CD4-positive, alpha-beta T cell treated with Interferon gamma for 1 hour (primary cell): ENCODE results near the gene LELP1.
"Not testable (repeated sequence)": the region's sequence is repeated elsewhere in the genome, so short reads cannot be mapped to it uniquely, and the experiment has no call there.

Experiments
- DNase-seq: peaks from one replicate; pipeline ENCODE4 v3.0.0-alpha.2; 2020

LELP1 gene

DNA sequence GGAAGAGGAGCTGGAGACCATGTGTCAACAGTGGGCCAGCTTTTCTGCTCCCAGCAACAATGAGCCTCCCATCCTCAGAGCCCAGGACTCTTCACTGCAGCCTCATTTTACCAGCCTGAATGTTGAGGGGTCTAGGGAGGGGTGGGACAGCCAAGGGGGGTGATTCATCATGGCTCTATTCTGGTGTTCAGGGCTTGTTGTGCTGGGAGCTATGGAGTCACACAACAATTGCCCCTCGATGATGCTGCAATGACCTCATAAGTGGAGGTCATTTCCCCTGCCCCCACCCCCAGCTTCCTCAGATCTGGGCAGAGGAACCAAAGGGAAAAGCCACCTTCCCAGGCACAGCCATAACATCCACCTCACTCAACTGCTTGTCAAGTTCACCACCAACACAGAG lies at the start of gene LELP1:
Gene LELP1, plus strand, starts transcription at position 301 of the 400 bp plus-strand sequence. CDS start 1,278 bp downstream, outside the sequence.
- DNase-seq: no peak

DNA sequence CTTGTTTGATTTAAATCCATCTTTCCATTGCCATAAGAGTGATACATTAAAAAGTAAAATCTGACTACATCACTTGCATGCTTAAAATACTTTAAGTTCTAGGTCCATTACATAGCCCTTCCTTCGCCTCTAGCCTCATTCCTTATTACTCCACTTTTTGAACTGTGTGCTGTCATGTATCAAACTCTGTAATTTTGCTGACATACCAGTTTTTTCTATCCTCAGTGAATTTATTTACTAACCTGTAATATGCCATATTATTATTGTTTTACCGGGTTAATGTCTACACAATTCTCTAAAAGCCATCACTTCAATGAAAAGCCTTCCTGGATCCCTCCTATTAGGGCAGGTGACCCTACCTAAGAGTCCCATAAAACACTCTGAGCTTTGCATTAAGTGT lies 47.7 kb upstream of the LELP1 start:
- no peak for DNase-seq

- no peak for DNase-seq
Measured at GRCh38 chr1:153168686-153169085, 34.5 kb upstream of the LELP1 start.

DNA sequence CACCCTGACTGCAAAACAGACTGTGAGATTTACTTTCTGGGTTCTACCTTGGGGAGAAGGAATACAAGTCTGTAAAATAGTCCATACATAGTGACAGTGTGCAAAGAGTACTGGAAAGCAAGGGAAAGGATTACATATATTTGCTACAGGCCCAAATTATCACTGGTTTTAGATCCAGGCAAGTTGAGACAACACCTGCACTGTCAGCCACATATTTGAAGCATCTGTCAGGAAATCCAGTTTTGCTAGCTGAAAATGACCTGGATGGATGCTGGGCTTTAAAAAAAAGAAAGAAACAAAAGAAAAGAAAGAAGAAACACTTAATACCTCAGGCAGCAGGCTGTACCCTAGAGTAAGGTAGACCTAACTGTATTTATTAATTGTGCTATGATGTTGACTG lies 28.6 kb upstream of the LELP1 start:
- no peak for DNase-seq

GRCh38 chr1:153178922-153179321 lies 24.3 kb upstream of the LELP1 start:
- no peak for DNase-seq

DNA sequence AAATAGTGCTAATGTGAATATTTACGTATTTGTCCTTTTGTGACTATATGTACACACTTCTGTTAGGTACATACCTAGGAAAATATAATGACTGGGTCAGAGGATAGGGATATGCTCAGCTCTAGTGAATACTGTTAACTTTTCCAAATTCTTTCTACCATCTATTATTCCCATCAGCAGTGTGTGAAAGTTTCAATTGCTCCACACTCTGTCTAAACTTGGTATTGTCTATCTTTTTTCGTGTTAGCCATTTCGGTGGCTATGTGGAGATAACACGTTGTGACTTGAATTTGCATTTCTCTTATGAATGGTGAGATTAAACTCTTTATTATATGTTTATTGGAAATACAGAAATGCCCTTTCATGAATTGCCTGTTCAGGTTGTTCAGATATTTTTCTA lies 22.7 kb upstream of the LELP1 start:
- no peak for DNase-seq

- not testable (repeated sequence) for DNase-seq
Measured at GRCh38 chr1:153188301-153188700, 14.9 kb upstream of the LELP1 start.

DNA sequence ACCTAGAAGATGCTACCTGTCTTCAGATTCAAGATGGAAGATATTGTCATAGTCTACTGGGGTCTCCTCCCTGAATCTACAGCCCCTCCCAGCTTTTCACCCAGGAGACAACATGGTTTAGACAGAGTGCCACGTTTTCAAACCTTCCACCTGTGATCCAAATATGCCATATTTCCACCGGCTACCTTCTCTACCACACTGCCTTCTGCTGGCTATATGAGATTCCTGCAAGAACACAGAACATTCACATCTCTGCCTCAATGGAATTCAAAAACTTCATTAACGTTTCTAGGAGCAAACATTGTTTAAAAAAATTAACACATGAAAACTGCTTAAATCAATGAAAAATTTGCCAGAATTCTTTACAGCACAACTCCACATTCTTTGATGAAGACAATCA lies 12.9 kb upstream of the LELP1 start:
- no peak for DNase-seq

DNA sequence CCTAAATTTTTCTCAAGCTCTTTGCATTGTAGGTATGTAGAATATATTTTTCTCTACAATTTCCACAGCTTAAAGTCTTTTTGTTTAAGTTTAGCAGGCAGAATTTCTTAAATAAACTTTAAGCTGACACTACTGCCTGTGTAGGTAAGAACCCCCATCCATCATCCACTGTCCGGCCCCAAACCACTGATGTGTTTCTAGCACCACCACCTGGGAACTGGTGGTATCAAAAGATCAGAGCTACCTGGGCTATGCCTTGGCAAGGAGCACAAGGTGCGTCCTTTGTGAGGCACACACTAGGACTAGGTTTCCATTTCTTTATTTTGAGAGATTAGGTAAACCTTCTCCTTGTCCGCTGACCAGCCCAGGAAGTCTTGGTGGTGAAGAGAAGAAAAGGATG lies 10.5 kb upstream of the LELP1 start:
- DNase-seq: no peak

DNA sequence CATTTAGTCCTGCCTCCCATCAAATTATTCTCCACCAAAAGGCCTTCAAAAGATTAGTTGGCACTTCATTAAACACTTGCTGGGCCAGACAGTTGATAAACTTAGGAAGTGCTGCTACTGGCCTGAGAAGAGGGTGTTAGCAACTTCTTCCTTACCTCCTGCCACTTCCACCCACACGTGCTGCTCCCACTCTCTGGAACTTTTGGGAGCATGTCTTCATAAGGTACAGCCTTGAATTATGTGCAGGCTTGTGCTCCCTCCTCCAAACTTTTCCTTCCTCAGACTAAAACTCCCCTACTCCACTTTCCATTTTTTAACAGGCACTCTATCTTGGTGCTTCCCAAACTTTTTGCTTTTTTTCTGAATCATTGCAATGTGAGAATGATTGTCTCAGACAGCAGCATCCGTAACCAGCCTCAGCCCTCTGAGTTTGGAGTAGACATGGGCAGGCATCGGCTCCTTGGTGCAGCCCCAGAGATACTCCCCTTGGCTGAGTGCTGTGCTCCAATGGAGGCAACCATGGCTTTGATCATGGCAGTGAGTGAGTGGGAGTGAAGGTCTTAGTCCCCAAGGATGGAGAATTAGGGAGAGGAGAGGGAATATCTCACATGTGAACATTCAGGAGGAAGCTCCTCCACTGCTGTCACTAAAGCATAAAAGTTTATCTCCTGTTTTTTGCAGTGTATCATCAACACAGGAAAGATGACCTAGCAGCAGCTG lies 8.7 kb upstream of the LELP1 start:
- DNase-seq: no peak

DNA sequence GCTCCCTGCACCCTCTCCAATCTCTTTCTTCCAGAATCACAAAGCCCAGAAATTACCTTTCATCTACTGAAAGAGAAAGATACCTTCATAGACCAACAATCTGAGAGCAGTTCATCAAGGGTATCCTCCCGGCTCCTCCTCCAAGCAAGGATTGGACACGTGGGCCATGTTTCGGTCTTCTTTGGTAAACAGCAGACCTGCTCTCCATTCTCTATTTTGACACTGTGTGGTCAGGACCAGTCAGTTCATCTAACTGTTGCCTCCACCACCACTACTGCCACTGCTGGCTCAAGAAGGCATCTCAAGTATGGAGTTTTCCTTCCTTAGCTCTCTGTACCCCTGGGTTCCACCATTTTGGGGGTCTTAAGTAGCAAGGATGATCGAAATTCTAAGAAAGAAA lies 8.0 kb upstream of the LELP1 start:
- no peak for DNase-seq

DNA sequence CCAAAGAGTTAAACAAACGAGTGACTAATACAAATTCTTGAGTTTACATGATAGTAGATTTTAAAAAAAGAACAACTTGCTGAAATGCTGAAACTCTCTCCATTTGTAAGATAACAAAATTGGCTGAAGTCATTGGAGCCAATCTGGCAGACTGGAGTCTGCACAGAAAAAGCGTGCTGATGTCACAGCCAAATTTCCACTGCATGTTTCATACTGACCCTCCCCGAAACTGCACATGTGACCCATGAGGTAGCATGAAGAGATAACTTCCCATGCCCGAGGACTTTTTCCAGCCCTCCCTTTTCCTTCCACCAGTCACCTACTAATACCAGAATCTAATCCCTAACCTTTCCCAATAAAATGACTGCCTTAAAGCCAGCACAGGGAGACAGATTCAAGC lies 1.2 kb upstream of the LELP1 start:
- DNase-seq: no peak

GRCh38 chr1:153206631-153207030 lies 3.4 kb downstream of the LELP1 start:
- no peak for DNase-seq

GRCh38 chr1:153210206-153210605 lies 7.0 kb downstream of the LELP1 start:
- DNase-seq: no peak

GRCh38 chr1:153212201-153212600 lies 9.0 kb downstream of the LELP1 start:
- DNase-seq: no peak

DNA sequence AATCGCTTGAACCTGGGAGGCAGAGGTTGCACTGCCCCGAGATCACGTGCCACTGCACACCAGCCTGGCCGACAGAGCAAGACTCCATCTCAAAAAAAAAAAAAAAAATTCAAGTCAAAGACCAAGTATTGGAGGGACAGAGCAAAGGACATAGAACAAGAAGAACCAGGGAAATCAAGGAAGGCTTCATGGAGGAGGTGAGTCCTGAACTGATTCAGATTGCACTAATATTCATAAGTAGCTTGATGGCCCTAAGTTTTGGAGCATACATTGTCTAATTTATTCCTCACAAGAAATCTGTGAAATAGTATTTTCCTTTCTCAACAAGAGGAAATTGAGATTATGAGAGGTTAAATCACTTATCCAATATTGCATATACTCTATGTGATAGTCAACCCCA lies 10.3 kb downstream of the LELP1 start:
- DNase-seq: no peak

DNA sequence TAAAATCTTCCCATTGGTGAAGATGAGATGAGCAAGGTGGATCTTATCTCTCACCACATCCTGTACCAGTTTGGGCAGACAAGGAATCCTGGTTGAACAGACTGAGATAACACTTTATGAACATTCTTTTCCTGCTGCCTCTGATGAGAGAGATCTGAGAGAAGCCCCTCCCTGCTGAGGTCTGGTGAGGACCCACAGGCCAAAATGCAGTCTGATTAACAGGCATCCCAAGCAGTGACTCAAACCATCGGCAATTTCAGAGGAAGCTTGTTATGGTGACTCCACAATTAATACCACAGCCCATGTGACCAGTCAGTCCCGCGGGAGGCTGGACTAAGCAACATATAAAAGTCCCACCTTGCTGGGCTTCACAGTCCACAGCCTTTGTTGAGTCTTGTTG lies 14.0 kb downstream of the LELP1 start, which contains the start of gene PRR9:
Gene PRR9, plus strand, starts transcription at position 373 of the 400 bp plus-strand sequence. CDS start 561 bp downstream, outside the sequence.
- no peak for DNase-seq

- DNase-seq: no peak
Measured at GRCh38 chr1:153217744-153218416, 14.7 kb downstream of the LELP1 start.

- DNase-seq: no peak
Measured at GRCh38 chr1:153220606-153221303, 17.5 kb downstream of the LELP1 start.

DNA sequence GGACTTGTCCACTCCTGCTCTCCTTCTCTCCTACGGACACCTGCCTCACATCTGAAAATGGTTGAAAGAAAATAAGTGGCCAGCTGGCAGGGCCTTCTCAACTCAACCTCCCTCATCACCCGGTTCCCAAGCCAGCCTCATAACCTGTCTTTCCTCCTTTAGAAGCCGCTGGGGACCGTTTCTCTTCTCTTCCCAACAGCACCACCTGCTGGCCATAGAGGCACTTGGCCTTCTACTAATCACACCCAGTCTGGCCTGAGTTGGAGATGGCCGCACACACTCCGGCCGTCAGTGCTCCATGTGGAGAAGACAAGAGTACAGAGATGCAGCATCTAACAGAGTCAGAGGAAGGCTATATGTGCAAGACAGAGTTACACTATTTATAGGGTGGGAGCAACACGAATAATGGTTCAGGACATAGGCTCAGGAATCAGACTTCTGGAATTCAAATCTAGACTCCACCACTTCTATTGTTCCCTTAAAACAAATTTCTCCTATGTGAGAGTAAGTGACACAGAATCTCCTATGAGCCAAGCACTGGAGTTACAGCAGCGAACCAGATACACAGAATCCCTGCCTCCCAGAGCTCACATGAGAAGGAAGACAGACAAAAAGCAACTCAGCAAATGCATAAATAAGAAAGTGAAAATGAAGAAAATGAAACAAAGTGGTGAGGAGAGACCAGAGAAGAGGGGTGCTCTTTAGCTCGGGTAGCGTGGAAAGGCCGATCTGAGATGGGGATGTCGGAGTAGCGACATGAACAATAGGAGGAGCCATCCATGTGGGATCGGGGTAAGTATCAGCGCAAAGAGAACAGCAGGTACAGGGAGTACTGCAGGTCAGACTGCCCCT lies 20.0 kb downstream of the LELP1 start:
- peak; percentile 32 for DNase-seq

DNA sequence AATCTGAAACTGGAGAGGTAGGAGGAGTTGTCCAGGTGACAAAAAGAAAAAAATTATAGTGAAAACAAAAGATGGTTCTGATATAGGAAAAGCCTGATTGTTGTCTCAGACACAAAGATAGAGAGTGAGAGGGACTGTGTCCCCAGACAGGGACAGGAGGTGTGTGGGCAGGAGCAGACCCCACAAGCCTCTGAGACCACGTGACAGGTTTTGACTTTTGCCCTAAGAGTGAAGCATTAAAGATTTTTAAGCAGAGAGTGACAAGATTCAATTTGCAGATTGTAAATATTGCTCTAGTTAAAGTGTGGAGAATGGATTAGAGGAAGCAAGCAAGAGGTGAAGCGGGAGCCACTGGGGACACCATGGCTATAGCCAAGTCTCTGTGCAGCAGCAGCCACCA lies 24.6 kb downstream of the LELP1 start:
- DNase-seq: no peak

- DNase-seq: no peak
Measured at GRCh38 chr1:153228491-153228890, 25.3 kb downstream of the LELP1 start.
